ENCODE measurements around the gene EFS.

- TF ChIP-seq CTCF (IDR thresholded peaks at IDR 0.05), result no peak
- no peak for TF ChIP-seq POLR2A (IDR thresholded peaks at IDR 0.05)
- peak in 1 of 2 donors; percentile 35 for TF ChIP-seq POLR2AphosphoS5 (IDR thresholded peaks at IDR 0.05; ENCODE audit: insufficient read depth in 1 of 2, low read depth in 1 of 2)
These were observed 43.1 kb downstream of the EFS start for GRCh38 chr14:23321572-23322547.

Measured in vagina (tissue), 2 donors.